K562 (cell line): ENCODE measurements around the gene TAPBPL. TPM values are rescaled to one million over a fixed set of nuclear protein-coding genes. Genes with fewer than 3 reads are reported as not detected.

ENCODE experiments used
- ARID2 ChIP-seq: fragments of 450-650 bp; IDR thresholded peaks from 2 replicates; pipeline ENCODE4 v1.6.1; 2017; ENCODE audit warnings: antibody characterized with exemption, mild to moderate bottlenecking
- BMI1 ChIP-seq: fragments of 150-350 bp; IDR thresholded peaks from 2 replicates; pipeline ENCODE4 v1.6.1; 2014; ENCODE audit warnings: low read length
- CBX1 ChIP-seq: sonication (generic); IDR thresholded peaks from 2 replicates; pipeline ENCODE4 v1.6.1; 2016; ENCODE audit warnings: antibody characterized with exemption, low read depth, mild to moderate bottlenecking
- CHD7 ChIP-seq: fragments of 200-600 bp; sonication (generic); IDR thresholded peaks from one replicate; pipeline ENCODE4 v1.6.1; 2012; ENCODE audit warnings: mild to moderate bottlenecking, low read depth, low read length, inconsistent platforms
- CREBBP ChIP-seq: IDR thresholded peaks from one replicate; pipeline ENCODE4 v1.6.1; 2012; ENCODE audit warnings: low read depth, mild to moderate bottlenecking, control low read depth, inconsistent platforms, low read length
- CXXC5 ChIP-seq: fragments of 250-450 bp; sonication (Bioruptor Pico); IDR thresholded peaks from 2 replicates; pipeline ENCODE4 v1.8.0; 2022; ENCODE audit warnings: inconsistent platforms, mild to moderate bottlenecking, moderate library complexity
- HMG20A ChIP-seq: fragments of 450-650 bp; formaldehyde crosslinking; conservative IDR thresholded peaks from 2 replicates; pipeline ENCODE4 v1.4.0; 2020; ENCODE audit warnings: mild to moderate bottlenecking, mixed read lengths
- HNRNPK ChIP-seq: fragments of 200-400 bp; formaldehyde crosslinking; IDR thresholded peaks from one replicate; pipeline ENCODE4 v1.6.1; 2018; ENCODE audit warnings: mild to moderate bottlenecking, low read depth, low read length; ENCODE audit not compliant: poor library complexity, severe bottlenecking
- KDM4B ChIP-seq, 2 experiments: fragments of 450-650 bp in 1 of 2; sonication (generic) in 1 of 2; IDR thresholded peaks; 2 replicates each; pipeline ENCODE4 v1.6.1; 2016 to 2017; ENCODE audit warnings: borderline replicate concordance in 2 of 2, antibody characterized with exemption in 1 of 2, low read depth in 1 of 2, mild to moderate bottlenecking in 1 of 2
- PREB ChIP-seq: sonication (generic); formaldehyde crosslinking; IDR thresholded peaks from 2 replicates; pipeline ENCODE4 v1.8.1; 2023; ENCODE audit warnings: mild to moderate bottlenecking, missing genetic modification reagents
- RBM25 ChIP-seq: fragments of 200-400 bp; formaldehyde crosslinking; IDR thresholded peaks from 2 replicates; pipeline ENCODE4 v1.6.1; 2018; ENCODE audit warnings: low read length, low read depth, moderate library complexity; ENCODE audit not compliant: severe bottlenecking
- RFX1 ChIP-seq: fragments of 450-650 bp; IDR thresholded peaks from 2 replicates; pipeline ENCODE4 v1.6.1; 2016; ENCODE audit warnings: mild to moderate bottlenecking, moderate library complexity
- TAF15 ChIP-seq: fragments of 200-400 bp; formaldehyde crosslinking; IDR thresholded peaks from 2 replicates; pipeline ENCODE4 v1.6.1; 2017; ENCODE audit warnings: mild to moderate bottlenecking, low read depth, low read length, moderate library complexity
- polyA plus RNA-seq, 8 experiments: library from polyadenylated mRNA; depleted of rRNA in 4 of 8; stranded (reverse) in 5 of 8; unstranded in 3 of 8; fragments of >200 nt; fragmentation: Nextera tagmentation in 2 of 8; fragmentation: Illumina TruSeq in 1 of 8; extraction: Ambion mirVana in 2 of 8; extraction: Trizol in 1 of 8; gene quantifications; 2 replicates each; pipeline versions ENCODE4 v1.2.1 to v1.2.3, GENCODE V29; 2011 to 2014; ENCODE audit warnings: inconsistent platforms in 1 of 8, missing spikeins in 1 of 8
- total RNA-seq, 7 experiments: library from RNA; depleted of rRNA in 6 of 7; stranded (reverse); fragments of >200 nt in 6 of 7; fragmentation: Illumina TruSeq in 2 of 7; extraction: Trizol in 2 of 7; gene quantifications; 2 replicates each; pipeline versions ENCODE4 v1.2.1 to v1.2.3, GENCODE V29; 2011 to 2021; ENCODE audit warnings: low replicate concordance in 1 of 7

TAPBPL gene
- total and polyA plus RNA-seq, 9 of the 15 experiments (the other 6 are each of a cell fraction or from before 2014, with no cell fraction given): 0.29 to 1.6 (median 0.45) TPM

- TF ChIP-seq RFX1 (peak; percentile 92), RBM25 (peak; percentile 73), TAF15 (no peak), HMG20A (CRISPR knock-in tag) (no peak), KDM4B (IDR thresholded peaks at IDR 0.05; ENCODE audit: borderline replicate concordance in 2 of 2, low read depth in 1 of 2) (no peak), PREB (no peak), CXXC5 (CRISPR knock-in tag) (peak; percentile 55), ARID2 (no peak), CREBBP (no peak), BMI1 (no peak), CHD7 (no peak), CBX1 (peak; percentile 19; the same call in 1 of the 2 replicates), HNRNPK (no peak)
Measured at GRCh38 chr12:6470375-6471163, 18.7 kb downstream of the TAPBPL start, which contains the start of gene VAMP1 (continued).
